Neuronal stem cell (in vitro differentiated cells): ENCODE results near the gene PNLIPRP2.

Source experiments
- DNase-seq: peaks from one replicate; pipeline ENCODE4 v3.0.0-alpha.2; 2013; ENCODE audit warnings: low spot score
- H2AFZ ChIP-seq: one replicate; pipeline ENCODE4 v1.6.1; 2013; ENCODE audit warnings: mild to moderate bottlenecking, low read length, inconsistent platforms
- H2AK5ac ChIP-seq: 2 replicates; pipeline ENCODE4 v1.6.1; 2013; ENCODE audit warnings: low read depth, mild to moderate bottlenecking, inconsistent platforms, low read length, moderate library complexity, mixed read lengths
- H2BK120ac ChIP-seq: 2 replicates; pipeline ENCODE4 v1.6.1; 2013; ENCODE audit warnings: low read depth, mild to moderate bottlenecking, inconsistent platforms, low read length, moderate library complexity, mixed read lengths
- H2BK12ac ChIP-seq: one replicate; pipeline ENCODE4 v1.6.1; 2013; ENCODE audit warnings: low read length, inconsistent platforms
- H2BK15ac ChIP-seq: 2 replicates; pipeline ENCODE4 v1.6.1; 2013; ENCODE audit warnings: mild to moderate bottlenecking, low read length, inconsistent platforms, mixed read lengths
- H2BK5ac ChIP-seq: one replicate; pipeline ENCODE4 v1.6.1; 2013; ENCODE audit warnings: inconsistent platforms, mild to moderate bottlenecking, low read length, moderate library complexity
- H3K14ac ChIP-seq: one replicate; pipeline ENCODE4 v1.6.1; 2013; ENCODE audit warnings: low read length, inconsistent platforms
- H3K18ac ChIP-seq: 2 replicates; pipeline ENCODE4 v1.6.1; 2013; ENCODE audit warnings: low read length, inconsistent platforms
- H3K23ac ChIP-seq: 2 replicates; pipeline ENCODE4 v1.6.1; 2013; ENCODE audit warnings: low read depth, mild to moderate bottlenecking, mixed read lengths, low read length, inconsistent platforms; ENCODE audit not compliant: poor library complexity
- H3K27ac ChIP-seq: replicated peaks from 3 replicates; pipeline ENCODE4 v1.5.1; 2013; ENCODE audit warnings: low read length, inconsistent platforms
- H3K27me3 ChIP-seq, 3 experiments: 2 replicates each; pipeline ENCODE4 v1.6.1; 2013; ENCODE audit warnings: low read length in 3 of 3, mild to moderate bottlenecking in 2 of 3, inconsistent platforms in 1 of 3, low read depth in 1 of 3, mixed read lengths in 1 of 3, moderate library complexity in 1 of 3; ENCODE audit not compliant: control insufficient read depth in 3 of 3, insufficient read depth in 3 of 3
- H3K36me3 ChIP-seq, 2 donors: replicated peaks in 1 of 2; 2 replicates each; pipeline ENCODE4 v1.6.1; 2013; ENCODE audit warnings: low read length in 2 of 2; ENCODE audit not compliant: control insufficient read depth in 2 of 2, insufficient read depth in 2 of 2
- H3K4ac ChIP-seq: 2 replicates; pipeline ENCODE4 v1.6.1; 2013; ENCODE audit warnings: inconsistent platforms, mild to moderate bottlenecking, low read length, moderate library complexity
- H3K4me1 ChIP-seq, 2 donors: 1 replicate in 1 of 2; 2 replicates in 1 of 2; pipeline ENCODE4 v1.6.1; 2013; ENCODE audit warnings: low read length in 2 of 2, low read depth in 1 of 2; ENCODE audit not compliant: control insufficient read depth in 2 of 2, insufficient read depth in 1 of 2
- H3K4me2 ChIP-seq: one replicate; pipeline ENCODE4 v1.6.1; 2013; ENCODE audit warnings: mild to moderate bottlenecking, low read length, inconsistent platforms; ENCODE audit not compliant: insufficient read depth, poor library complexity, severe bottlenecking
- H3K4me3 ChIP-seq, 2 donors: 2 replicates each; pipeline ENCODE4 v1.5.1; 2013; ENCODE audit warnings: low read length in 2 of 2, mild to moderate bottlenecking in 2 of 2, inconsistent platforms in 1 of 2, moderate library complexity in 1 of 2
- H3K79me1 ChIP-seq: one replicate; pipeline ENCODE4 v1.6.1; 2013; ENCODE audit warnings: low read depth, mild to moderate bottlenecking, inconsistent platforms, low read length, moderate library complexity
- H3K9ac ChIP-seq: one replicate; pipeline ENCODE4 v1.6.1; 2013; ENCODE audit warnings: mild to moderate bottlenecking, low read depth, low read length, inconsistent platforms; ENCODE audit not compliant: poor library complexity
- H3K9me3 ChIP-seq, 2 donors: replicated peaks in 1 of 2; 2 replicates each; pipeline versions ENCODE3 to v1.6.1; 2013; ENCODE audit warnings: low read length in 2 of 2, mild to moderate bottlenecking in 2 of 2, inconsistent platforms in 1 of 2, low read depth in 1 of 2, mixed read lengths in 1 of 2, moderate library complexity in 1 of 2; ENCODE audit not compliant: control insufficient read depth in 2 of 2, insufficient read depth in 1 of 2
- H4K8ac ChIP-seq: one replicate; pipeline ENCODE4 v1.6.1; 2013; ENCODE audit warnings: low read depth, mild to moderate bottlenecking, inconsistent platforms, low read length, moderate library complexity
- H4K91ac ChIP-seq: one replicate; pipeline ENCODE4 v1.6.1; 2013; ENCODE audit warnings: low read length, low read depth, mild to moderate bottlenecking, inconsistent platforms; ENCODE audit not compliant: poor library complexity
- WGBS, 2 donors: extraction: QIAGEN DNeasy Blood & Tissue Kit; methylation state at CpG; one replicate each; pipeline ENCODE4 v1.1.7; 2013; ENCODE audit warnings: missing lambda C conversion rate in 2 of 2, mixed read lengths in 1 of 2; ENCODE audit not compliant: insufficient read length in 2 of 2, insufficient replicate concordance in 1 of 2; ENCODE audit errors: extremely low coverage in 2 of 2; 5-methylcytosine and 5-hydroxymethylcytosine counted together

The PNLIPRP2 gene

DNA sequence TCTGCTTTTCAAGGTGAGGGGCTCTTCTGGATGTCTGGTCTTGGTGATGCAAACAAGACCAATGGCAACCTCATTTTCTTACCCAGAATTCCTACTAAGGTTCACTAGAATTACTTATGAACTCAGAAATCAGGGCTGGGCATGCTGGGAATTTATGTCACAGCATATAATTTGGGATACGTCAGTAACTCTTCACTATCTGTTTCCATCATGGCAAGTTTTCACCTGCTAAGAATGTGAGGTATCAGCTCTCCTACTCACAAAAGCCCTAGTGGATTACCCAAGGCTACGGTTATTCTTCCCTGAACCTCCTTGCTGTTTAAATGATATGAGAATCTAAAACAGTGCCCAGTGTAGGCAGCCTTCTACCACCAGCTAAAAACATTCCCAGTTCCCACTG, 53.1 kb downstream of the PNLIPRP2 start:
- no CpG with 5 or more reads among the region's 2 CpGs for WGBS, 2 donors

GRCh38 chr10:116674901-116675423, 54.2 kb downstream of the PNLIPRP2 start:
- peak overlapping the region; percentile 61 for H3K14ac ChIP-seq
- H3K4me1 ChIP-seq = peaks cover 0 to 6% of the 10 kb centered on the region in 2 donors
- H3K9me3 ChIP-seq = no peaks in the 10 kb centered on the region
- WGBS, 2 donors = no CpG with 5 or more reads among the region's 32 CpGs
- peaks cover 0 to 15% (median 0%) of the 10 kb centered on the region in 3 experiments for H3K27me3 ChIP-seq
- no peak overlapping the region for H4K91ac ChIP-seq
- peak overlapping the region; percentile 9 for H3K9ac ChIP-seq
- no peak overlapping the region for H4K8ac ChIP-seq
- H2BK15ac ChIP-seq = no peak overlapping the region
- H2BK12ac ChIP-seq = no peak overlapping the region
- H3K79me1 ChIP-seq = no peaks in the 10 kb centered on the region
- H2AK5ac ChIP-seq = no peak overlapping the region
- H3K36me3 ChIP-seq = no peaks in the 10 kb centered on the region
- H2BK120ac ChIP-seq = no peak overlapping the region
- DNase-seq = no peak
- no peak overlapping the region for H3K4me2 ChIP-seq
- H3K4ac ChIP-seq = no peak overlapping the region
- H2AFZ ChIP-seq = no peak overlapping the region
- H3K23ac ChIP-seq = no peak overlapping the region
- peak overlapping the region; percentile 23 for H3K18ac ChIP-seq
- H2BK5ac ChIP-seq = no peak overlapping the region
- no peak overlapping the region for H3K27ac ChIP-seq
- no peak overlapping the region for H3K4me3 ChIP-seq

More for the DNA sequence above, 53.1 kb downstream of the PNLIPRP2 start:
- Histone ChIP-seq H3K4ac (no peak overlapping the region), H2BK12ac (no peak overlapping the region), H4K91ac (no peak overlapping the region), H3K4me3 (no peak overlapping the region), H3K4me2 (no peak overlapping the region), H2AFZ (no peak overlapping the region), H3K79me1 (no peaks in the 10 kb centered on the region), H3K23ac (no peak overlapping the region), H3K18ac (no peak overlapping the region), H3K9me3 (no peaks in the 10 kb centered on the region), H3K36me3 (no peaks in the 10 kb centered on the region), H3K14ac (no peak overlapping the region), H2BK120ac (no peak overlapping the region), H3K9ac (no peak overlapping the region), H3K27ac (no peak overlapping the region), H2AK5ac (no peak overlapping the region), H2BK15ac (no peak overlapping the region), H3K4me1 (peaks cover 0 to 9% of the 10 kb centered on the region in 2 donors), H4K8ac (no peak overlapping the region), H3K27me3 (peaks cover 0 to 22% (median 0%) of the 10 kb centered on the region in 3 experiments), H2BK5ac (no peak overlapping the region)
- no peak for DNase-seq

DNA sequence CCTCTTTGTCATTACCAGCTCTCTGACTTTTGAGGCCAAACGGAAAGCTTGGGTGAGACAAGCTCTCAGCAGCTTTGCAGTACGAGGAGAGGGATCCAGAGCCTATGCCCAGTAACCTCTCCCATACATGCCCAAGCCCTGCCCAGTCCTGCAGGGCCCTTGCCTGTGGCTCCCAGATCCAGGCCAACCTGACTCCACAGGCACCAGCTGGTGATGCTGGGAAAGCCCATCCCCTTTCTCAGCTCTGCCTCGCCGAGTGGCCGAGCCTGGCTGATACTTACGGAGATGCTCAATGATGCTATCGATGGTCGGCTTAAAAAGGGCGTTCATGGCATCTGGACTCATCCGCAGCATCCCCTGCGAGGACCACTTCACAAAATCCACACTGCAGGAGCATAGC, 55.4 kb downstream of the PNLIPRP2 start:
- Histone ChIP-seq H3K4me2 (no peak overlapping the region), H3K4me1 (peaks cover 0 to 4% of the 10 kb centered on the region in 2 donors), H3K79me1 (no peaks in the 10 kb centered on the region), H2BK15ac (no peak overlapping the region), H3K23ac (peak overlapping the region; percentile 35), H3K4ac (no peak overlapping the region), H3K9me3 (no peaks in the 10 kb centered on the region), H3K27me3 (peaks cover 0 to 5% (median 0%) of the 10 kb centered on the region in 3 experiments), H2BK12ac (no peak overlapping the region), H3K27ac (no peak overlapping the region), H4K8ac (no peak overlapping the region), H3K18ac (peak overlapping the region; percentile 23), H2AFZ (no peak overlapping the region), H3K4me3 (no peak overlapping the region), H2AK5ac (no peak overlapping the region), H3K9ac (no peak overlapping the region), H3K36me3 (no peaks in the 10 kb centered on the region), H2BK120ac (no peak overlapping the region), H4K91ac (no peak overlapping the region), H2BK5ac (no peak overlapping the region), H3K14ac (no peak overlapping the region)
- DNase-seq = no peak
- WGBS, 2 donors = no CpG with 5 or more reads among the region's 11 CpGs

- Histone ChIP-seq H3K4me1 (peaks cover 0 to 4% of the 10 kb centered on the region in 2 donors), H4K8ac (no peak overlapping the region), H3K18ac (no peak overlapping the region), H2AFZ (no peak overlapping the region), H4K91ac (no peak overlapping the region), H3K9me3 (no peaks in the 10 kb centered on the region), H2BK5ac (no peak overlapping the region), H2AK5ac (no peak overlapping the region), H3K14ac (no peak overlapping the region), H2BK12ac (no peak overlapping the region), H3K79me1 (no peaks in the 10 kb centered on the region), H3K36me3 (no peaks in the 10 kb centered on the region), H3K23ac (no peak overlapping the region), H3K4me2 (no peak overlapping the region), H2BK120ac (no peak overlapping the region), H3K27ac (no peak overlapping the region), H3K4me3 (no peak overlapping the region), H2BK15ac (no peak overlapping the region), H3K4ac (no peak overlapping the region), H3K27me3 (no peaks in the 10 kb centered on the region), H3K9ac (no peak overlapping the region)
- DNase-seq = no peak
- WGBS, 2 donors = no CpG with 5 or more reads among the region's 8 CpGs
These were observed 55.9 kb downstream of the PNLIPRP2 start for GRCh38 chr10:116676633-116677032.
